KMS-11 (cell line): Measurements from ENCODE around the gene RABAC1.

Experiments
- H2AFZ ChIP-seq: fragments of 200-600 bp; sonication (generic); 2 replicates; pipeline ENCODE4 v1.6.1; 2016; ENCODE audit warnings: antibody characterized with exemption, mixed run types, low read depth
- H3K27ac ChIP-seq: fragments of 200-600 bp; sonication (generic); 2 replicates; pipeline ENCODE4 v1.6.1; 2016; ENCODE audit warnings: mild to moderate bottlenecking, mixed run types
- H3K27me3 ChIP-seq: fragments of 200-600 bp; sonication (generic); 2 replicates; pipeline ENCODE4 v1.6.1; 2017; ENCODE audit warnings: mild to moderate bottlenecking, low read depth, mixed run types, moderate library complexity; ENCODE audit not compliant: insufficient read depth
- H3K36me3 ChIP-seq: fragments of 200-600 bp; sonication (generic); 2 replicates; pipeline ENCODE4 v1.6.1; 2017; ENCODE audit warnings: mild to moderate bottlenecking, mixed run types; ENCODE audit not compliant: insufficient read depth
- H3K4me1 ChIP-seq: fragments of 200-600 bp; sonication (generic); 2 replicates; pipeline ENCODE4 v1.6.1; 2016; ENCODE audit warnings: mild to moderate bottlenecking, low read depth, mixed run types; ENCODE audit not compliant: poor library complexity, severe bottlenecking
- H3K4me2 ChIP-seq: fragments of 200-600 bp; sonication (generic); 2 replicates; pipeline ENCODE4 v1.7.0; 2016; ENCODE audit warnings: mild to moderate bottlenecking, mixed run types
- H3K4me3 ChIP-seq: fragments of 200-600 bp; sonication (generic); IDR thresholded peaks from 2 replicates; pipeline ENCODE4 v1.6.1; 2017; ENCODE audit warnings: low read depth, low read length, mixed read lengths; ENCODE audit not compliant: insufficient read depth
- H3K79me2 ChIP-seq: fragments of 200-600 bp; sonication (generic); 2 replicates; pipeline ENCODE4 v1.6.1; 2016; ENCODE audit warnings: low read depth, mixed run types; ENCODE audit not compliant: insufficient read depth
- H3K9ac ChIP-seq: fragments of 200-600 bp; sonication (generic); 2 replicates; pipeline ENCODE4 v1.6.1; 2016; ENCODE audit warnings: mild to moderate bottlenecking, mixed run types
- H4K20me1 ChIP-seq: fragments of 200-600 bp; sonication (generic); 2 replicates; pipeline ENCODE4 v1.6.1; 2016; ENCODE audit warnings: mild to moderate bottlenecking, mixed run types; ENCODE audit not compliant: insufficient read depth
- TF ChIP-seq, protein P1 (sequence below): fragments of 200-600 bp; sonication (generic); conservative IDR thresholded peaks from 2 replicates; pipeline ENCODE4 v1.6.1; 2017; ENCODE audit warnings: low read depth, mild to moderate bottlenecking, antibody characterized with exemption, low read length, moderate library complexity, mixed read lengths

Gene RABAC1

DNA sequence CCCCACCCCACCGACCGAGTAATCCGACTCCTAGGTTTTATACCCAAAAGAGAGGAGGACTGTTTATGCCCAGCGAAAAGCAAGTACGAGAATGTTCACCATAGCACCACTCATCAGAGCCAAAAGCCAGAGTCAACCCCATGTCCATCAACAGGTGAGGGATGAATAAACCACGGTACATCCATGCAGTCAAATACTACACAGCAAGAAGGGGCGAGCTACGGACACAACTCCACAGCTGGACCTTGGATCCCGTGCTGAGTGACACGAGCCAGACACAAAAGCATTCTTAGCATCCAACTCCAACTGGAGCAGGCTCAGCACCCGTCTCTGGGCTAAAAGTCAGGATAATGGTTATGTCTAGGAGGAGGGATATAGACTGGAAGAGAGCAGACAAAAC, 12.2 kb upstream of the RABAC1 start:
- no peaks in the 10 kb centered on the region for H3K79me2 ChIP-seq
- no peaks in the 10 kb centered on the region for H3K4me1 ChIP-seq
- no peak overlapping the region for H3K4me2 ChIP-seq
- H2AFZ ChIP-seq, result no peak overlapping the region
- H3K4me3 ChIP-seq, result no peak overlapping the region
- no peaks in the 10 kb centered on the region for H3K36me3 ChIP-seq
- no peak overlapping the region for H3K9ac ChIP-seq
- no peaks in the 10 kb centered on the region for H4K20me1 ChIP-seq
- no peak overlapping the region for H3K27ac ChIP-seq
- TF ChIP-seq, protein P1, sequence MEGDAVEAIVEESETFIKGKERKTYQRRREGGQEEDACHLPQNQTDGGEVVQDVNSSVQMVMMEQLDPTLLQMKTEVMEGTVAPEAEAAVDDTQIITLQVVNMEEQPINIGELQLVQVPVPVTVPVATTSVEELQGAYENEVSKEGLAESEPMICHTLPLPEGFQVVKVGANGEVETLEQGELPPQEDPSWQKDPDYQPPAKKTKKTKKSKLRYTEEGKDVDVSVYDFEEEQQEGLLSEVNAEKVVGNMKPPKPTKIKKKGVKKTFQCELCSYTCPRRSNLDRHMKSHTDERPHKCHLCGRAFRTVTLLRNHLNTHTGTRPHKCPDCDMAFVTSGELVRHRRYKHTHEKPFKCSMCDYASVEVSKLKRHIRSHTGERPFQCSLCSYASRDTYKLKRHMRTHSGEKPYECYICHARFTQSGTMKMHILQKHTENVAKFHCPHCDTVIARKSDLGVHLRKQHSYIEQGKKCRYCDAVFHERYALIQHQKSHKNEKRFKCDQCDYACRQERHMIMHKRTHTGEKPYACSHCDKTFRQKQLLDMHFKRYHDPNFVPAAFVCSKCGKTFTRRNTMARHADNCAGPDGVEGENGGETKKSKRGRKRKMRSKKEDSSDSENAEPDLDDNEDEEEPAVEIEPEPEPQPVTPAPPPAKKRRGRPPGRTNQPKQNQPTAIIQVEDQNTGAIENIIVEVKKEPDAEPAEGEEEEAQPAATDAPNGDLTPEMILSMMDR, result no peak
- H3K27me3 ChIP-seq, result peaks cover 95% of the 10 kb centered on the region

DNA sequence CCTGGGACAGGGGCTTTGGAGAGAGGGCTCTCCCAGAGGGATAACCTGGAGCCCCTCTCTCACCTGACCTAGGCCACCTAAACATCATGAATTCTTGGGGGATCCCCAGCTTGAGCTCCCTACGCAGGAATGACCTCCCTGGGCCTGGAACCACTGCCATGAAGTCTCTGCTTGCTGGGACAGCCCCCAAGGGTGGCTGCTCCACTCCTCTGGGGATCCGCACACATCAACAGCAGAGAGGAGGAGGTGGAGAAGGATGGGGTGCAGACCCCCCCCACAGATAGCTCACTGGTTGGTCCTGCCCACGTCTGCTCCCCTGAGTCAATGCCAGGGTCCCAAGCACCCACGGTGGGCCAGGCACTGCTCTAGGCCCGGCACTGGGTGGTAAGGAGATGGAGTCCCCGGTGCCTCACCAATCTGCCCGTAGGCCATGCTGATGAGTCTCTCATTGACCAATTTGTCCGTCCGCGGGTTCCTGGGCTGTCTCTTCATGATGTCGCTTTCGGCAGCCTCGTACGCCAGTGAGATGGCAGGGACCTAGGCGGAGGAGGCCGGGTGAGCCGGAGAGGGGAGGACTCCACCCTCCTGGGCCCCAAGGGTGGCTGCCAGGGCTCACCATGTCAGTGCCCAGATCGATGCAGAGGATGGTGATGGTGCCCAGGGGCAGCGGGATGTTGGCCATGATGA, 10.8 kb upstream of the RABAC1 start:
- TF ChIP-seq, protein P1, result no peak
- H3K4me1 ChIP-seq, result no peaks in the 10 kb centered on the region
- H3K9ac ChIP-seq, result no peak overlapping the region
- H3K27ac ChIP-seq, result no peak overlapping the region
- H3K4me3 ChIP-seq, result no peak overlapping the region
- H2AFZ ChIP-seq, result no peak overlapping the region
- peaks cover 96% of the 10 kb centered on the region for H3K27me3 ChIP-seq
- no peak overlapping the region for H3K4me2 ChIP-seq
- no peaks in the 10 kb centered on the region for H3K36me3 ChIP-seq
- H4K20me1 ChIP-seq, result no peaks in the 10 kb centered on the region
- H3K79me2 ChIP-seq, result no peaks in the 10 kb centered on the region

DNA sequence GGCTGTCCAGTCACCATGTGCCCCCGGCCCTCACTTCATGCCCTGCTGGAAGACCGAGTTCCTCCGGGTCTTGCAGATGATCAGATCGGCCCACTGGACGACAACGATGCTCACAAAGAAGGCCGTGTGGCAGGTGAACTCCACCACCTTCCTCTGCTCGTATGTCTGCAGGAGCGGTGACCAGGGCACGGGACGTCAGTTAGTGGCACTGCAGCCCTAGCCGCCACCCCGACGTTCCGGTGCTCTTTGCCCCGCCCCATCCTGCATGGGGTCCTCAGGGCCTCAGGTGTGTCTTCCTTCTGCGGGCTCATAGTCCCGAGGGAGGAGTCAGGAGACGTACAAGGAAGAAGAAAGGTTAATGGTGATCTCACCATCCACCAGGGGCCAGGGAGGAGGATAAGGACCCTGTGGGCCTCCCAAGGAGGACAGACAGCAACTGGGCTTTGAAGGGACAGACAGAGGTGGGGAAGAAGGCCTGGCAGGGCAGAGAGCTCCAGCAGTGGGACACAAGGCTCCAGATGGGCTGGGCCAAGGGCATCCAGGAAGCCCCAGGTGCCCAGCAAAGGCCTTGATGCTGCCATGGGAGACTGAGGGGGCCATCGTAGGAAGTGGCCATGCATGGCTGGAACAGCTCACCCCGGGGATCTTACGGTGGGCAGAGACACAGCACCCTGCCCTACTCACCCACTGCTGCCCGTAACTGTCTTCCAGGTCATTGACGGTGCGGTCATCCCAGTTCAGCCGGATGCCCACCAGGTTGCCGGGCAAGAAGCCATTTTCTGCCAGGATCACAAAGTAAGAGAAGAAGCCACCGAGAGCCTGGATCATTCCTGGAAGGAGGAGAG, 9.9 kb upstream of the RABAC1 start:
- no peaks in the 10 kb centered on the region for H3K79me2 ChIP-seq
- H3K4me1 ChIP-seq, result no peaks in the 10 kb centered on the region
- no peaks in the 10 kb centered on the region for H4K20me1 ChIP-seq
- H3K4me3 ChIP-seq, result no peak overlapping the region
- H3K36me3 ChIP-seq, result no peaks in the 10 kb centered on the region
- peaks cover 94% of the 10 kb centered on the region for H3K27me3 ChIP-seq
- H3K9ac ChIP-seq, result no peak overlapping the region
- no peak overlapping the region for H3K27ac ChIP-seq
- H3K4me2 ChIP-seq, result no peak overlapping the region
- H2AFZ ChIP-seq, result no peak overlapping the region
- TF ChIP-seq, protein P1, result no peak

DNA sequence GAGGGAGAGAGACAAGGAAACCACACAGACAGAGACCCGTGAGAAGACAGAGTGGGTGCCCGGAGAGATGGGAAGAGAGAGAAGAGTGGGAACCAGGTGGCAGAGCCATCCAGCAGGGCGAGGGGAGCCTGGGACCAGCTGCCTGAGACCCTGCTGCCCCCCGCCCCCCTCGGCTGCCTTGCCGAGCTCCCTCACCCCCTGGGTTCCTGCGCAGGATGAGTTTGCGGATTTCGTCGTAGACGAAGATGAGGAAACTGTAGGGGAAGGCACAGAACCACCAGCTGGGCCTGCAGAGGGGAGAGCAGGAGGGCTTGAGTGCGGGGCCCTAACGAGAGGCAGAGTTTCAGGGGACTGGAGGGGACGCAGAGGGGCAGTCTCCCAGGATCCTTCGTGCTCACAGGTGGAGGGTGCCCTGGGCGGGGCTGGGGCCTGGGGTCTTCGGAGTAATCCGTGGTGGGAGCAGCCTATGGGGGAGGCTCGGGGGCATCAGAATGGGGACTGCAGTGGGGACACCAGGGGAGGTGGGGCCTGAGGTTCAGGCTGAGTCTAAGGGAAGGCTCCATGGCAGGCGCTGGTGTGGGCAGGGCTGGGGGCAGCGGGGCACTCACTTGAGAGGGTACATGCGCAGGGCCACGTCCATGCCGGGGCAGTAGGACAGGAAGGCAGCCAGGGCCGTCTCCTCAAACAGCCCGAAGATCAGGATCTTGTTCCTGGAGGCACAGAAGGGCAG, 8.1 kb upstream of the RABAC1 start:
- Histone ChIP-seq H2AFZ (no peak overlapping the region), H3K79me2 (no peaks in the 10 kb centered on the region), H3K27ac (no peak overlapping the region), H3K27me3 (peaks cover 79% of the 10 kb centered on the region), H4K20me1 (no peaks in the 10 kb centered on the region), H3K9ac (no peak overlapping the region), H3K36me3 (no peaks in the 10 kb centered on the region), H3K4me1 (no peaks in the 10 kb centered on the region), H3K4me3 (no peak overlapping the region), H3K4me2 (no peak overlapping the region)
- TF ChIP-seq, protein P1, result no peak
